Transverse colon (tissue), 4 donors: Measurements from ENCODE around the gene ALKBH2. TPM values are rescaled to one million over a fixed set of nuclear protein-coding genes. Genes with fewer than 3 reads are reported as not detected.
"Not testable (repeated sequence)": the region's sequence is repeated elsewhere in the genome, so short reads cannot be mapped to it uniquely, and the experiment has no call there.

Experiments used
- DNase-seq: peaks from one replicate; pipeline ENCODE4 v3.0.0-alpha.2; 2019
- H3K27ac ChIP-seq, 4 donors: fragments of 200-600 bp; sonication (generic); 2 replicates each; pipeline ENCODE4 v1.5.1; 2016 to 2018; ENCODE audit warnings: inconsistent platforms in 4 of 4
- H3K27me3 ChIP-seq: fragments of 200-600 bp; sonication (generic); 2 replicates; pipeline ENCODE4 v1.5.1; 2017; ENCODE audit warnings: inconsistent platforms
- H3K36me3 ChIP-seq, 4 donors: fragments of 200-600 bp; sonication (generic); 2 replicates each; pipeline ENCODE4 v1.5.1; 2017 to 2019; ENCODE audit warnings: inconsistent platforms in 4 of 4
- H3K4me1 ChIP-seq, 4 donors: fragments of 200-600 bp; sonication (generic); 2 replicates each; pipeline ENCODE4 v1.5.1; 2017 to 2020; ENCODE audit warnings: inconsistent platforms in 4 of 4
- H3K4me3 ChIP-seq, 4 donors: fragments of 200-600 bp; sonication (generic); 1 replicate in 1 of 4; 2 replicates in 3 of 4; pipeline versions ENCODE4 v1.5.1 to v1.6.1; 2017 to 2019; ENCODE audit warnings: inconsistent platforms in 4 of 4
- H3K9me3 ChIP-seq, 2 donors: fragments of 200-600 bp; sonication (generic); 2 replicates each; pipeline ENCODE4 v1.5.1; 2017 to 2019; ENCODE audit warnings: inconsistent platforms in 2 of 2
- EP300 ChIP-seq: sonication (generic); formaldehyde crosslinking; IDR thresholded peaks from one replicate; pipeline ENCODE4 v1.6.1; 2017; ENCODE audit warnings: antibody characterized with exemption, low read depth
- POLR2A ChIP-seq: fragments of 450-650 bp; IDR thresholded peaks from one replicate; pipeline ENCODE4 v1.6.1; 2016; ENCODE audit warnings: antibody characterized with exemption, mild to moderate bottlenecking, moderate library complexity
- POLR2AphosphoS5 ChIP-seq, 3 donors: sonication (generic); formaldehyde crosslinking; IDR thresholded peaks; one replicate each; pipeline ENCODE4 v1.6.1; 2016; ENCODE audit warnings: antibody characterized with exemption in 3 of 3
- WGBS, 2 donors: methylation state at CpG; one replicate each; pipeline ENCODE4 v1.1.5; 2018; ENCODE audit warnings: low coverage in 1 of 2; 5-methylcytosine and 5-hydroxymethylcytosine counted together
- in situ Hi-C, 4 donors: fragments of 200-750 bp; cut with MboI; loops; one replicate each; pipeline versions ENCODE4 v1.15.0 to v1.15.1; 2017; ENCODE audit warnings: low sequenced_read_pairs in 3 of 4, low pct_ligation_motif_present in 1 of 4, low pct_unique_long_range_greater_than_20kb in 1 of 4
- intact Hi-C: fragments of 100-400 bp; cut with DNase I; formaldehyde crosslinking; loops from one replicate; pipeline ENCODE4 v1.15.1; 2023; ENCODE audit warnings: low total_unique reads
- total RNA-seq, 4 donors: library from RNA; depleted of rRNA; stranded (reverse); fragments of >200 nt; gene quantifications; one replicate each; pipeline ENCODE4 v1.1.0, GENCODE V29; 2016
- TF ChIP-seq, protein P1 (sequence below), 5 experiments: fragments of 200-600 bp in 3 of 5; fragments of 450-650 bp in 2 of 5; sonication (generic) in 3 of 5; IDR thresholded peaks; 1 replicate in 2 of 5; 2 replicates in 3 of 5; pipeline ENCODE4 v1.5.1; 2016 to 2017; ENCODE audit warnings: antibody characterized with exemption in 5 of 5, inconsistent platforms in 3 of 5, mild to moderate bottlenecking in 2 of 5, moderate library complexity in 1 of 5

Gene ALKBH2
- total RNA-seq, 4 donors from 2014 or later, result 3.4 to 11.1 (median 7.1) TPM; not detected in 1

DNA sequence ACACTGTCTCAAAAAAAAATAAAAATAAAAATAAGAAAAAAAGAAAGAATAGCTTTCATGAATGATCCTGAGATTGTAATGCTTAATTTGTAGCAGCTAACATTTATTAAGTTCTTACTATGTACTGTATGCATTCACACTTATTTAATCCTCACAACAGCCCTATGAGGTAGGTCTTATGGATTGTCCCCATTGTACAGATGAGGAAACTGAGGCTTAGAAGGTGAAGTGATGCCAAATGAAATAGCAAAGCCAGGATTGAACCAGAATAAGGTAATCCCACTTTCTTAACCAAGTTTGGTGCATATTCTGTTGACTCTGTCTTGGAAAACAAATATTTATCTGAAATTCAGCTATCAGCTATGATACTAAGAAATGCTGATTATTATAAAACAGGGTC lies 38.8 kb downstream of the ALKBH2 start:
- DNase-seq, result no peak
- TF ChIP-seq, protein P1, sequence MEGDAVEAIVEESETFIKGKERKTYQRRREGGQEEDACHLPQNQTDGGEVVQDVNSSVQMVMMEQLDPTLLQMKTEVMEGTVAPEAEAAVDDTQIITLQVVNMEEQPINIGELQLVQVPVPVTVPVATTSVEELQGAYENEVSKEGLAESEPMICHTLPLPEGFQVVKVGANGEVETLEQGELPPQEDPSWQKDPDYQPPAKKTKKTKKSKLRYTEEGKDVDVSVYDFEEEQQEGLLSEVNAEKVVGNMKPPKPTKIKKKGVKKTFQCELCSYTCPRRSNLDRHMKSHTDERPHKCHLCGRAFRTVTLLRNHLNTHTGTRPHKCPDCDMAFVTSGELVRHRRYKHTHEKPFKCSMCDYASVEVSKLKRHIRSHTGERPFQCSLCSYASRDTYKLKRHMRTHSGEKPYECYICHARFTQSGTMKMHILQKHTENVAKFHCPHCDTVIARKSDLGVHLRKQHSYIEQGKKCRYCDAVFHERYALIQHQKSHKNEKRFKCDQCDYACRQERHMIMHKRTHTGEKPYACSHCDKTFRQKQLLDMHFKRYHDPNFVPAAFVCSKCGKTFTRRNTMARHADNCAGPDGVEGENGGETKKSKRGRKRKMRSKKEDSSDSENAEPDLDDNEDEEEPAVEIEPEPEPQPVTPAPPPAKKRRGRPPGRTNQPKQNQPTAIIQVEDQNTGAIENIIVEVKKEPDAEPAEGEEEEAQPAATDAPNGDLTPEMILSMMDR (IDR thresholded peaks at IDR 0.05), result no peak
- TF ChIP-seq POLR2A, result no peak
- TF ChIP-seq EP300, result no peak
- TF ChIP-seq POLR2AphosphoS5 (IDR thresholded peaks at IDR 0.05), result no peak
- in situ Hi-C loops, result no loop called here
- Histone ChIP-seq H3K9me3 (no peaks in the 10 kb centered on the region), H3K4me3 (no peak overlapping the region), H3K27me3 (no peaks in the 10 kb centered on the region), H3K27ac (peak overlapping the region; percentile 90 to 96 (median 92)), H3K4me1 (peaks cover 11 to 28% (median 15%) of the 10 kb centered on the region in 4 donors), H3K36me3 (peaks cover 0 to 23% (median 6%) of the 10 kb centered on the region in 4 donors)
- intact Hi-C loops, result no loop called here

DNA sequence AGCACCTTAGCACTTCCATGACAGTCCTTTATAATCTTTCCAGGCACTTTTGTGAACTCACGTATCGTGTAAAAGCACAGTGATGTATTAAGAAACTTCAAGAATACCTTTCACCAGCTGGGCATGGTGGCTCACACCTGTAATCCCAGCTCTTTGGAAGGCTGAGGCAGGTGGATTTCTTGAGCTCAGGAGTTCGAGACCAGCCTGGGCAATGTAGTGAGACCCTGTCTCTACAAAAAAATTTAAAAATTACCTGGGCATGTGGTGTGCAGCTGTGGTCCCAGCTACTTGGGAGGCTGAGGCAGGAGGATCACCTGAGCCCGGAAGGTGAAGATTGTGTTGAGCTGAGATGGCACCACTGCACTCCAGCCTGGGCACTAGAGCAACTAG lies 39.2 kb downstream of the ALKBH2 start:
- H3K4me1 ChIP-seq, result peaks cover 14 to 32% (median 17%) of the 10 kb centered on the region in 4 donors
- H3K9me3 ChIP-seq, intact Hi-C loops, DNase-seq, H3K27me3 ChIP-seq, in situ Hi-C loops: not testable (repeated sequence)
- peak overlapping the region in 3 of 4 donors; percentile 76 to 100 (median 78) for H3K4me3 ChIP-seq
- H3K36me3 ChIP-seq, result peaks cover 0 to 19% (median 4%) of the 10 kb centered on the region in 4 donors
- H3K27ac ChIP-seq, result peak overlapping the region; percentile 90 to 96 (median 92)
- WGBS, 2 donors, result 67 to 68% methylated on average over 3 to 4 of the region's 4 CpGs

DNA sequence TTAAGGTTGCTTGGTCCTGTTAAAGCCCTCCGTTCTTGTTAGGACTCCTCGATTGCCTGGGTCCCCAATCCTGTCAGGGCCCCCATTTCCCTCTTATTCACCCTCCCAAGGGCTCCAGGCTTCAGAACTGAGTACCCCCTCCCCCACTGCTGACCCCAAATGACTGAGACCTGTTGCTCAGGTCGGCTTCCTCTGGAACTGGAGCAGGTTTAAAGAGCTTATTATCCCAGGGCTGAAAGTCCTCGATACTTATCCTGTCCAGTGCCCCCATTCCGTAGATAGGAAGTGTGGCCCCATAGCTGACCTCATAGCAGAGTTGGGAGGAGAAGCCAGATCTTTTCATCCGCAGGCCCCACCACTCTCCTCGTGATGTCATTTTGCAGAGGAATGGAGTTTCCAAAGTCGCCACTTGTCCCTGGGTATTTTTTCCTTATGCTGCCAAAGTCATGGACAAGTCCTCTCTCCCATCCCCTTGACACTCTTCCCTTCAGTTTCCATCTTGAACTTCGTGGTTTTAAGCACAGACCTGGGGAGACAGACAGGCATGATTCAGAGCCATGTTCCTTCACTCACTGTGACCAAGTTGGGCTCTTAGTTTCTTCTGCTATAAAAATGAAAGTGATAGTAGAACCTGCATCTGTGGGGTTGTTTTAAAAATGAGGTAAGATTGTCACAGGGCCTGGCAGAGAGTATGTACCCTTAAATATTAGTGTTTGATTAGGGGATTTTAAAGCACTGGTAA lies 39.7 kb downstream of the ALKBH2 start:
- Histone ChIP-seq H3K4me3 (peak overlapping the region; percentile 76 to 100 (median 88)), H3K36me3 (peaks cover 0 to 13% (median 4%) of the 10 kb centered on the region in 4 donors), H3K9me3 (no peaks in the 10 kb centered on the region), H3K27me3 (no peaks in the 10 kb centered on the region), H3K27ac (peak overlapping the region; percentile 90 to 96 (median 92)), H3K4me1 (peaks cover 14 to 36% (median 17%) of the 10 kb centered on the region in 4 donors)
- in situ Hi-C loops, result no loop called here
- TF ChIP-seq POLR2AphosphoS5 (IDR thresholded peaks at IDR 0.05) (no peak), EP300 (no peak), POLR2A (peak; percentile 18)
- TF ChIP-seq, protein P1 (IDR thresholded peaks at IDR 0.05), result no peak
- intact Hi-C loops, result loop anchor here (2.0 kb wide), 2 partner anchors 325 to 493 kb away; partner anchors contain the start of gene SART3
- WGBS, 2 donors, result 0 to 13% methylated on average over 3 to 9 of the region's 9 CpGs
- no peak for DNase-seq

DNA sequence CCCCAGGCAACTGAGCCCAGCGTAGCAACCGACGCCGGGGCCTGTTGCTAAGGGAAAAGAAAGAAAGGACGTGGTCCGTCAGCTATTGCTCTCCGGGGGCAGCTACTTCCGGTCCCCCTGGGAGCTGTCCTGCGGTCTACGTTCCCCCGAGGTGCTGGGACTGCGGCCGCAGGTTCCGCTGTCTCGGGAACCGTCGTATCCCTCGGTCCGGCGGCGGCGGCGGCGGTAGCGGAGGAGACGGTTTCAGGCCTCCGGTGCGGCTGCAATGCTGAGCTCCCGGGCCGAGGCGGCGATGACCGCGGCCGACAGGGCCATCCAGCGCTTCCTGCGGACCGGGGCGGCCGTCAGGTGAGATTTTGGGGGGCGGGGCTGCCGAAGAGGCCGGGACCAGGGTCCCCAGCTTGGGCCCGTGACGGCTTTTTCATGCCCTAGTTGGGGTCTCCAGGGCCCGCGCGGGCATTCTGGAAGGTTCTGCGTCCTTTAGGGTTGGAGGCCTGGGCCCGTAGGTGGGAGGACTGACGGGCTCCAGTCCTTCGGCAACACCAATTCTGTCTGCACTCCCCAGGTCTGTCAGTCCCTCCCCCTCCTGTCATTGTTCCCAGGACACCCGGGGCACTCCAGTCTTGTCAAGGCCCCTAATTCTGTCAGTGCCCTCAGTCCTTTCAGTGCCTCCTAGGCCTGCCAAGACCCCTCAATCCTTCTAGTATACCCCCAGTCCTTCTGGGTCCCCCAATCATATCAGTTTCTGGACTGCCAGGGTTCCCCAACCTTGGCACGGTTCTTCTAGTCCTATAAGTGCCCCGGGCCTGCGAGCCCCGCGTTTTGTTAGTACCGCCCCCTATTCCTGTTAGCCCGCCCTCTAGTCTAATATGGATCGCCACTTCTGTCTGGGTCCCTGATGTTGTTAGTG lies 40.6 kb downstream of the ALKBH2 start, which contains the start of gene USP30:
Gene USP30 (plus strand): TSS at position 163 of the 910 bp plus-strand sequence. CDS start 103 bp downstream, at position 266.
- in situ Hi-C loops, result no loop called here
- Histone ChIP-seq H3K4me3 (peak within 1 kb of the TSS; percentile 76 to 100 (median 88)), H3K9me3 (no peaks in the 10 kb centered on the region), H3K27ac (peak within 1 kb of the TSS; percentile 90 to 96 (median 92)), H3K36me3 (peaks cover 0 to 4% (median under 1%) of the 10 kb centered on the region in 4 donors), H3K4me1 (peaks cover 14 to 36% (median 17%) of the 10 kb centered on the region in 4 donors), H3K27me3 (no peaks in the 10 kb centered on the region)
- peak; percentile 89 for DNase-seq
- intact Hi-C loops, result loop anchor here (2.0 kb wide), 2 partner anchors 324 to 492 kb away; partner anchors contain the start of gene SART3
- TF ChIP-seq EP300 (no peak), POLR2A (peak; percentile 58), POLR2AphosphoS5 (IDR thresholded peaks at IDR 0.05) (peak in 2 of 3 donors; percentile 63 to 81)
- WGBS, 2 donors, result 1% methylated on average over 25 of the region's 61 CpGs; no CpG with 5 or more reads in 1 of the 2 donors
